Breast epithelium (tissue), 3 donors: Measurements from ENCODE around the gene FCHSD2.

Experiments used
- POLR2A ChIP-seq: fragments of 450-650 bp; IDR thresholded peaks from one replicate; pipeline ENCODE4 v1.6.1; 2016; ENCODE audit warnings: antibody characterized with exemption, mild to moderate bottlenecking, moderate library complexity
- POLR2AphosphoS5 ChIP-seq, 3 donors: sonication (generic); formaldehyde crosslinking; IDR thresholded peaks; one replicate each; pipeline ENCODE4 v1.6.1; 2017; ENCODE audit warnings: antibody characterized with exemption in 3 of 3
- TF ChIP-seq, protein P1 (sequence below), 3 donors: fragments of 450-650 bp; IDR thresholded peaks; one replicate each; pipeline ENCODE4 v1.5.1; 2016 to 2017; ENCODE audit warnings: antibody characterized with exemption in 3 of 3, mild to moderate bottlenecking in 3 of 3, moderate library complexity in 3 of 3

DNA sequence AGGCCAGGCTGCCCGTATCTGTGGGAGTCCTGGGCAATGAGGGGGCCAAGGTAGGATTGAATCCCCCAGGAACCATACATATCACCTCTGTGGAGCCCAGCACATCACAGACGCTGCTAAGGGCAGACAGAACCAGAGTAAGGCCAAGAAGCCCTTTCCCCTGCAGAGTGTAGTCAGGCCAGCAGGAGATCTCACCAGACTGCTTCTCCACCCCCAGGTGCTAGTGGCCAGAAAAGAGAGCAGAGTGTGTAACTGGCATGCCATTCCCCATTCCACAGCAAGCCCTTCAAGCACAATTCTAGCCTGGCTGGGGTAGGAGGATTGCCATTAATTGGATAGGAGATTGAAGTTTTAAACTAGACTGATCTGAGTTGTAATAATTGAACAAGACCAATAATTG, 28.0 kb upstream of the FCHSD2 start:
- TF ChIP-seq, protein P1, sequence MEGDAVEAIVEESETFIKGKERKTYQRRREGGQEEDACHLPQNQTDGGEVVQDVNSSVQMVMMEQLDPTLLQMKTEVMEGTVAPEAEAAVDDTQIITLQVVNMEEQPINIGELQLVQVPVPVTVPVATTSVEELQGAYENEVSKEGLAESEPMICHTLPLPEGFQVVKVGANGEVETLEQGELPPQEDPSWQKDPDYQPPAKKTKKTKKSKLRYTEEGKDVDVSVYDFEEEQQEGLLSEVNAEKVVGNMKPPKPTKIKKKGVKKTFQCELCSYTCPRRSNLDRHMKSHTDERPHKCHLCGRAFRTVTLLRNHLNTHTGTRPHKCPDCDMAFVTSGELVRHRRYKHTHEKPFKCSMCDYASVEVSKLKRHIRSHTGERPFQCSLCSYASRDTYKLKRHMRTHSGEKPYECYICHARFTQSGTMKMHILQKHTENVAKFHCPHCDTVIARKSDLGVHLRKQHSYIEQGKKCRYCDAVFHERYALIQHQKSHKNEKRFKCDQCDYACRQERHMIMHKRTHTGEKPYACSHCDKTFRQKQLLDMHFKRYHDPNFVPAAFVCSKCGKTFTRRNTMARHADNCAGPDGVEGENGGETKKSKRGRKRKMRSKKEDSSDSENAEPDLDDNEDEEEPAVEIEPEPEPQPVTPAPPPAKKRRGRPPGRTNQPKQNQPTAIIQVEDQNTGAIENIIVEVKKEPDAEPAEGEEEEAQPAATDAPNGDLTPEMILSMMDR (IDR thresholded peaks at IDR 0.05): no peak
- no peak for TF ChIP-seq POLR2A
- TF ChIP-seq POLR2AphosphoS5 (IDR thresholded peaks at IDR 0.05): no peak
